ENCODE data around the gene STARD13.
A peak's percentile ranks its signal among the peaks of the same experiment; 100 is the strongest.

STARD13 gene

GRCh38 chr13:33256148-33256840 lies 29.3 kb downstream of the STARD13 start:
- in situ Hi-C loops (cut with HindIII; ENCODE audit: low pct_ligation_motif_present, low sequenced_read_pairs): no loop called here
- no peak for DNase-seq
- Histone ChIP-seq H3K27me3 (replicated peaks) (no peaks in the 10 kb centered on the region), H3K27ac (no peak overlapping the region), H3K36me3 (replicated peaks) (no peaks in the 10 kb centered on the region), H3K4me3 (ENCODE audit: low read depth, low read length) (no peak overlapping the region)
- TF ChIP-seq CTCF (IDR thresholded peaks at IDR 0.05; ENCODE audit: low read depth, low read length, missing control alignments): no peak

GRCh38 chr13:33252135-33252534 lies 33.4 kb downstream of the STARD13 start:
- H3K27ac ChIP-seq: peak overlapping the region; percentile 67
- peaks cover 2% of the 10 kb centered on the region for H3K36me3 ChIP-seq (replicated peaks)
- DNase-seq: no peak
- no peaks in the 10 kb centered on the region for H3K27me3 ChIP-seq (replicated peaks)
- in situ Hi-C loops (cut with HindIII; ENCODE audit: low pct_ligation_motif_present, low sequenced_read_pairs): no loop called here
- TF ChIP-seq CTCF (IDR thresholded peaks at IDR 0.05; ENCODE audit: low read depth, low read length, missing control alignments): no peak
- H3K4me3 ChIP-seq (ENCODE audit: low read depth, low read length): no peak overlapping the region

GRCh38 chr13:33251131-33251661 lies 34.4 kb downstream of the STARD13 start:
- no peak for TF ChIP-seq CTCF (IDR thresholded peaks at IDR 0.05; ENCODE audit: low read depth, low read length, missing control alignments)
- Histone ChIP-seq H3K36me3 (replicated peaks) (peaks cover 2% of the 10 kb centered on the region), H3K4me3 (ENCODE audit: low read depth, low read length) (no peak overlapping the region), H3K27me3 (replicated peaks) (no peaks in the 10 kb centered on the region), H3K27ac (peak overlapping the region; percentile 88)
- in situ Hi-C loops (cut with HindIII; ENCODE audit: low pct_ligation_motif_present, low sequenced_read_pairs): no loop called here
- DNase-seq: peak; percentile 94

GRCh38 chr13:33250609-33251008 lies 34.9 kb downstream of the STARD13 start:
- Histone ChIP-seq H3K4me3 (ENCODE audit: low read depth, low read length) (no peak overlapping the region), H3K36me3 (replicated peaks) (peaks cover 2% of the 10 kb centered on the region), H3K27ac (peak overlapping the region; percentile 88), H3K27me3 (replicated peaks) (no peaks in the 10 kb centered on the region)
- TF ChIP-seq CTCF (IDR thresholded peaks at IDR 0.05; ENCODE audit: low read depth, low read length, missing control alignments): no peak
- in situ Hi-C loops (cut with HindIII; ENCODE audit: low pct_ligation_motif_present, low sequenced_read_pairs): no loop called here
- no peak for DNase-seq

- DNase-seq: no peak
- H3K27me3 ChIP-seq (replicated peaks): no peaks in the 10 kb centered on the region
- H3K4me3 ChIP-seq (ENCODE audit: low read depth, low read length): no peak overlapping the region
- peak overlapping the region; percentile 88 for H3K27ac ChIP-seq
- in situ Hi-C loops (cut with HindIII; ENCODE audit: low pct_ligation_motif_present, low sequenced_read_pairs): no loop called here
- no peak for TF ChIP-seq CTCF (IDR thresholded peaks at IDR 0.05; ENCODE audit: low read depth, low read length, missing control alignments)
- peaks cover 2% of the 10 kb centered on the region for H3K36me3 ChIP-seq (replicated peaks)
Measured at GRCh38 chr13:33249894-33250293, 35.7 kb downstream of the STARD13 start.

GRCh38 chr13:33249066-33249465 lies 36.5 kb downstream of the STARD13 start:
- H3K36me3 ChIP-seq (replicated peaks): peaks cover 6% of the 10 kb centered on the region
- H3K27me3 ChIP-seq (replicated peaks): no peaks in the 10 kb centered on the region
- peak; percentile 76 for DNase-seq
- in situ Hi-C loops (cut with HindIII; ENCODE audit: low pct_ligation_motif_present, low sequenced_read_pairs): no loop called here
- no peak overlapping the region for H3K4me3 ChIP-seq (ENCODE audit: low read depth, low read length)
- peak overlapping the region; percentile 88 for H3K27ac ChIP-seq
- TF ChIP-seq CTCF (IDR thresholded peaks at IDR 0.05; ENCODE audit: low read depth, low read length, missing control alignments): no peak
